Skeletal muscle tissue (tissue), 4 donors: ENCODE results near the gene CLEC2A. TPM values are rescaled to one million over a fixed set of nuclear protein-coding genes. Genes with fewer than 3 reads are reported as not detected.

Source experiments
- H3K27ac ChIP-seq: one replicate; pipeline ENCODE4 v1.7.0; 2013; ENCODE audit warnings: mild to moderate bottlenecking, low read depth, low read length, inconsistent platforms
- H3K27me3 ChIP-seq, 3 donors: one replicate each; pipeline ENCODE4 v1.7.0; 2013; ENCODE audit warnings: low read length in 3 of 3; ENCODE audit not compliant: control insufficient read depth in 3 of 3, insufficient read depth in 3 of 3
- H3K36me3 ChIP-seq, 3 donors: one replicate each; pipeline ENCODE4 v1.7.0; 2013; ENCODE audit warnings: low read length in 3 of 3; ENCODE audit not compliant: control insufficient read depth in 3 of 3, insufficient read depth in 3 of 3
- H3K4me1 ChIP-seq, 3 donors: one replicate each; pipeline ENCODE4 v1.7.0; 2013; ENCODE audit warnings: low read length in 3 of 3, mild to moderate bottlenecking in 3 of 3; ENCODE audit not compliant: control insufficient read depth in 3 of 3, insufficient read depth in 3 of 3
- H3K4me3 ChIP-seq, 3 donors: one replicate each; pipeline ENCODE4 v1.7.0; 2013; ENCODE audit warnings: low read length in 3 of 3
- H3K9ac ChIP-seq, 3 donors: one replicate each; pipeline ENCODE4 v1.7.0; 2013; ENCODE audit warnings: low read length in 3 of 3, mild to moderate bottlenecking in 3 of 3, moderate library complexity in 2 of 3, low read depth in 1 of 3
- H3K9me3 ChIP-seq, 3 donors: one replicate each; pipeline ENCODE4 v1.7.0; 2013; ENCODE audit warnings: low read length in 3 of 3; ENCODE audit not compliant: control insufficient read depth in 3 of 3
- total RNA-seq: library from RNA; depleted of rRNA; stranded (reverse); fragments of >200 nt; gene quantifications from one replicate; pipeline ENCODE4 v1.2.3, GENCODE V29; 2014
- donor health status: Osteomylitis.

The CLEC2A gene
- total RNA-seq, 1 donor from 2014 or later: not detected

- H3K9ac ChIP-seq: no peak overlapping the region
- no peaks in the 10 kb centered on the region for H3K9me3 ChIP-seq
- H3K4me1 ChIP-seq: no peaks in the 10 kb centered on the region
- H3K4me3 ChIP-seq: no peak overlapping the region
- H3K36me3 ChIP-seq: no peaks in the 10 kb centered on the region
- no peaks in the 10 kb centered on the region for H3K27me3 ChIP-seq
- no peak overlapping the region for H3K27ac ChIP-seq
Observed at GRCh38 chr12:9936591-9936990, 4.4 kb upstream of the CLEC2A start.

DNA sequence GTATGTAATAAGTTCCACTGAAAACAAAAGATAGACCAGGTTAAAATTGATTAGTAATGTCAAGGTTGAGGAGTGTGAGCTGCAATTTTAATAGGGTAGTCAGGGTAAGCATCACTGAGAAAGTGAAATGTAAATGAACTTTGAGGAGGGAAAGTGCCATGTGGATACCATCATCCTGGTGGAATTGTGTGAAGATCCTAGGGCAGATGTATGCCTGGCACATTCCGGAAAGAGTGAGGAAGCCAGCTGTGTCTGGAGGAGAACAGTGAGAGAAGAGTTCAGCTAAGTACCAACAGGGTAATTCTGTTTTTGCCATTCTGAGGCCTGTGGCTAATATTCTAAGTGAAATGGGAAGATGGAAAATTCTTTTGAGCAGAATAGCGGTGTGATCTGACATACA is 2.9 kb upstream of the CLEC2A start:
- no peak overlapping the region for H3K27ac ChIP-seq
- no peaks in the 10 kb centered on the region for H3K9me3 ChIP-seq
- no peaks in the 10 kb centered on the region for H3K36me3 ChIP-seq
- no peaks in the 10 kb centered on the region for H3K4me1 ChIP-seq
- H3K4me3 ChIP-seq: no peak overlapping the region
- no peaks in the 10 kb centered on the region for H3K27me3 ChIP-seq
- no peak overlapping the region for H3K9ac ChIP-seq

DNA sequence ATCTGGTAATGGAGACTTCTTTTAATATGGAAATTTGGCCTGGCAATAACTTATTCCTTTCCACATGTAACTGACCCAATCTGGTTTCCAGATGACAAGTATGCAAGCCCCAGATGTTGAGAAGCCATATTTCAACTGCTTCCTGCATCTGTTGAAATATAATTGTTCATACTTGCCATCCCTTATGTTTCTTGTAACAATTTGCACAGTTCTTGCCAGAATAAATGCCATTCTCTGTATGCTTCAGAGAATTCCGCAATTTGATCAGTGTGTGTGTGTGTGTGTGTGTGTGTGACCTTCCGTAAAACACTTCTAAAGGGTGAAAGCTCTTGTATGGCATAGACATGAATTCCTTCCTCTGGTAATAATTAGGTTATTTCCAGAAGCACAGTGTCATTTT is 1.8 kb upstream of the CLEC2A start:
- Histone ChIP-seq H3K9ac (no peak overlapping the region), H3K27me3 (no peaks in the 10 kb centered on the region), H3K4me1 (no peaks in the 10 kb centered on the region), H3K4me3 (no peak overlapping the region), H3K36me3 (no peaks in the 10 kb centered on the region), H3K9me3 (no peaks in the 10 kb centered on the region), H3K27ac (no peak overlapping the region)

DNA sequence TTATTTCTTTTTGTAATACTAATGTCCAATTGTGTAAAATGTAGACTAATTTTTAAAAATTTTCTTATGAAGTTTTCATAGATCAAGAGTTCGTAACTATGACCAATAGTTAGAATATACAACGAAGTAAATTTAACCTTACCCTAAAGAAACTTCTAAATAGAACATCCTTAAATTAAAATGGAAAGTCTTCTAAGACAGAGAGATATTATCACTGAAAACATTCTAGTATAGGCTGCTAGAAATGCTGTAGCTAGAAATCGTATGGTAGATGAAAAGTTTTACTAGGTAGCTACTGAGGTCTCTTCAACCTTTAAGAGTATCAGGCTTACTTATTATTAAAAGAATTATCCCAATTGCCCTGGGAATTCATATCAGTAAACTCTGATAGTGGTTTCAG is 925 bp downstream of the CLEC2A start:
- no peak overlapping the region for H3K9ac ChIP-seq
- H3K27me3 ChIP-seq: no peaks in the 10 kb centered on the region

DNA sequence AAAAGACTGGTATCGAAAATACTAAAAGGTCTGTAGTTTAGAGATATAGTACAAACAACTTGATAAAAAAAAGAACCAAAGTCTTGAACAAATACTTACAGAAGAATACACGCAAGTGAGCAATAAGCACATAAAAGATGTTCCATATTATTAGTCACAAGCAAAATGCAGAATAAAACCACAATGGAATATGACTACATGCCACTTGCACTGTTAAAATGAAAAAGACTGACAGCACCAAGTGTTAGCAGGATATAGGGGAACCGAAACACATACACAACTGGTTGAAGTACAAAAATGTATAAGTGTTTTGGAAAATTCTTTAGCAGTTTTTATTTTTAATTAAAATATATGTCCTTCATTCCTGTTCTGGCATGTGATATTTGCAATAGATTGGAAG is 3.6 kb downstream of the CLEC2A start:
- H3K27ac ChIP-seq: no peak overlapping the region
- no peak overlapping the region for H3K4me3 ChIP-seq
- no peaks in the 10 kb centered on the region for H3K36me3 ChIP-seq
- no peak overlapping the region for H3K9ac ChIP-seq
- no peaks in the 10 kb centered on the region for H3K4me1 ChIP-seq
- H3K27me3 ChIP-seq: no peaks in the 10 kb centered on the region
- no peaks in the 10 kb centered on the region for H3K9me3 ChIP-seq

More for the DNA sequence above, 925 bp downstream of the CLEC2A start:
- no peak overlapping the region for H3K4me3 ChIP-seq
- H3K27ac ChIP-seq: no peak overlapping the region
- H3K4me1 ChIP-seq: no peaks in the 10 kb centered on the region
- no peaks in the 10 kb centered on the region for H3K36me3 ChIP-seq
- H3K9me3 ChIP-seq: no peaks in the 10 kb centered on the region

DNA sequence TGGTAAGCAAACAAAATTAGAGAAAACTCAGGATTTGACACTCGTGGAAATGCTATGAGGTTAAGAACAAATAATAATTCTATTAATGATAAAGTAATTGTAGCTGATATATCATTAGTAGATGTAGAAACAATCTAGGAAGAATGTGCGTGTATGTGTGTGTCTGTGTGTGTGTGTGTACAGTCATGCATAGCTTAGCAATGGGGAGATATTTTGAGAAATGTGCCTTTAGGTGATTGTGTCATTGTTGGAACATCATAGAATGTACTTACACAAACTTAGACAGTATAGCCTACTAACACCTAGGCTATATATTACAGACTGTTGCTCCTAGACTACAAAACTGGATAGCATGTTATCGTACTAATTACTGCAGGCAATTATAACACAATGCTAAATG is 5.3 kb downstream of the CLEC2A start:
- no peaks in the 10 kb centered on the region for H3K4me1 ChIP-seq
- H3K9ac ChIP-seq: no peak overlapping the region
- no peaks in the 10 kb centered on the region for H3K36me3 ChIP-seq
- H3K27me3 ChIP-seq: no peaks in the 10 kb centered on the region
- H3K27ac ChIP-seq: no peak overlapping the region
- no peaks in the 10 kb centered on the region for H3K9me3 ChIP-seq
- no peak overlapping the region for H3K4me3 ChIP-seq

DNA sequence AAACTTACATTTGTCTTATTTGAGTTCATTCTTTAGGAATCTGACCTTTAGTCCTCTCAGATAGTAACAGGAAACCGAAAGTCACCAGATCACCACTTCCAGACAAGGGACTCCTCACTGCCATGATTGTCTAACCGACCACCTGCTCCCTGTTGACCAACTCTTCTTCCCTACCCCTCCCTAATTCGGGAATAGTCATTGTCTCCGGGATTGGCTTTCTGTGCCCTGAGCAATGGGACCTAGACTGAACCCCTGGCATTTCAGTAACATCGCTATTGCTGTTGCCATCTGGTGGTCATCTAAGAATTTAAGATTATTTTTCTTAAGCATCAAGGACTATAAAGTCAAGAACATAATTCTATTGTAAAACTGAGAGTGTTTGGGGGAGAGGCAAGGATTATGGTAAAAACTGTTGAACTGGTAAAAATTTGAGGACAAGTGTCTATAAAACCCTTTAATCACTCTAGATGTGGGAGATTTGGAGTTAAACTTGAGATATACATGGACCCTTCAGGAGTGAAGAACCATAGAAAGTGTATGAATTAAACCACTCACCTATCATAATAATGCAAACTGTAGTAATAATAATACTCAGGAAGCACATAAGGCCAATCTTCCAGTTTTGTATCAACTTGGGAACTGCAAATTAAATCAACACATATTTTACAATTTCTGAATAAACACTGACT is 6.3 kb downstream of the CLEC2A start:
- H3K9me3 ChIP-seq: no peaks in the 10 kb centered on the region
- H3K27me3 ChIP-seq: no peaks in the 10 kb centered on the region
- no peak overlapping the region for H3K9ac ChIP-seq
- peak overlapping the region; percentile 52 to 68 (median 61) for H3K4me3 ChIP-seq
- no peaks in the 10 kb centered on the region for H3K4me1 ChIP-seq
- no peak overlapping the region for H3K27ac ChIP-seq
- no peaks in the 10 kb centered on the region for H3K36me3 ChIP-seq

DNA sequence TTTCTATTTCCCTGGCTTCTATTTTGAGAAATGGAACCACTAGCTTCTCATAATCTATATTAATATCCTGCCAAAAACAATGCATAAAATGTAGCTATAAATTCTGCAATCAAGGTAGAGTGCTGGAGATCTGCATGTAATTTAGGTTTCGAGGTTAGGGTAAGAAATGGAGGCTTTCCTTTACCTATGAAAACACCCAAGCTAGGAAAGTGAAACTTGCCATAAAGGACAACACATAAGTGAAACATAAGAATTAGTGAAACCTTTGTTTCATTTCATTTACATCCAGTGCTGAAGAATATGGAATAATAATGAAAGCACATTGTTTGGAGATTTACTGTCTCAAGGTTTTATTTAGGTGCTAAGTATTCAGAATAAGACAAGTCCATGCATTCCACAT is 9.7 kb downstream of the CLEC2A start:
- no peaks in the 10 kb centered on the region for H3K36me3 ChIP-seq
- no peak overlapping the region for H3K9ac ChIP-seq
- no peaks in the 10 kb centered on the region for H3K9me3 ChIP-seq
- H3K4me1 ChIP-seq: no peaks in the 10 kb centered on the region
- H3K27me3 ChIP-seq: peaks cover 0 to 3% (median 0%) of the 10 kb centered on the region in 3 donors
- no peak overlapping the region for H3K27ac ChIP-seq
- no peak overlapping the region for H3K4me3 ChIP-seq

DNA sequence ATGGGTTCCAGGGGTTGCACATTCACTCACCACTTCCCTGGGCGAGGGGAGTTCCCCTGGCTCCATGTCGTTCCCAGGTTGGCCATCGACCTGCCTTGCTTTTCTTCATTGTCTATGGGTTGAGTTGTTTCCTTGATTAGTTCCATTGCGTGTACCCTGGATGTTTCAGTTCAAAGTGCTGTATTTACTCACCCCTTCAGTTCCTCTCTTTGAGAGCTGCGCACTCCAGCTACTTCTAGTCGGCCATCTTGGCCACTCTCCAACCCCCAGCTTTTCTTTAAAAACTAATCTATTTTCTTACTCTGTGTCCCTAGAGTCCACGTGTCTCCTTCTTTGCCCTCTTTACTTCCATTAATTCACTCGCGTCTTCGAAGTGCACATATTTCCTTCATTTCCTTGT is 11.7 kb downstream of the CLEC2A start:
- Histone ChIP-seq H3K27me3 (peaks cover 0 to 3% (median 0%) of the 10 kb centered on the region in 3 donors), H3K27ac (no peak overlapping the region), H3K9me3 (no peaks in the 10 kb centered on the region), H3K36me3 (no peaks in the 10 kb centered on the region), H3K4me1 (no peaks in the 10 kb centered on the region), H3K4me3 (no peak overlapping the region), H3K9ac (no peak overlapping the region)

- no peak overlapping the region for H3K27ac ChIP-seq
- H3K9me3 ChIP-seq: no peaks in the 10 kb centered on the region
- no peak overlapping the region for H3K9ac ChIP-seq
- no peak overlapping the region for H3K4me3 ChIP-seq
- H3K27me3 ChIP-seq: peaks cover 0 to 3% (median 0%) of the 10 kb centered on the region in 3 donors
- H3K36me3 ChIP-seq: no peaks in the 10 kb centered on the region
- H3K4me1 ChIP-seq: no peaks in the 10 kb centered on the region
Observed at GRCh38 chr12:9919443-9919842, 12.7 kb downstream of the CLEC2A start.
